ENCODE data around the gene ADGRD1.

The ADGRD1 gene

DNA sequence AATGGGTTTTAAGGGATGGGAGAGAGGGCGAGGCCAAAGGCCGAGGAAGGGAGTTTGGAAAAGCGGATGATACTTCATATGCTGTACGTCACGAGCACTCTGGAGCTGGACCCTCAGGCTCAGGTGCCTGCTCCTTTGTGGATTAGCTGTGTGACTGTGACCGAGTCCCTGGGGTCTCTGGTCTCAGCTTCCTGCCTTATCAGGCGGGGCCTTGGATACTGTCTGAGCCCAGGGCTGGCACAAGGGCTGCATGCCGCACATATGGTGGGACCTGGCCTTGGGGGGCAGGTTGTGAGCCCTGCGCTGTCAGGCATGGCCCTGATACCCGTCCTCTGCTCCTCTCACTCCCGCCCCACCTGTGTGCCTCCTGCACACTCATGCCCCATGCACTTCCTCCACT is 95.3 kb downstream of the ADGRD1 start:
- peaks cover 39% of the 10 kb centered on the region for H3K27me3 Mint-ChIP-seq

DNA sequence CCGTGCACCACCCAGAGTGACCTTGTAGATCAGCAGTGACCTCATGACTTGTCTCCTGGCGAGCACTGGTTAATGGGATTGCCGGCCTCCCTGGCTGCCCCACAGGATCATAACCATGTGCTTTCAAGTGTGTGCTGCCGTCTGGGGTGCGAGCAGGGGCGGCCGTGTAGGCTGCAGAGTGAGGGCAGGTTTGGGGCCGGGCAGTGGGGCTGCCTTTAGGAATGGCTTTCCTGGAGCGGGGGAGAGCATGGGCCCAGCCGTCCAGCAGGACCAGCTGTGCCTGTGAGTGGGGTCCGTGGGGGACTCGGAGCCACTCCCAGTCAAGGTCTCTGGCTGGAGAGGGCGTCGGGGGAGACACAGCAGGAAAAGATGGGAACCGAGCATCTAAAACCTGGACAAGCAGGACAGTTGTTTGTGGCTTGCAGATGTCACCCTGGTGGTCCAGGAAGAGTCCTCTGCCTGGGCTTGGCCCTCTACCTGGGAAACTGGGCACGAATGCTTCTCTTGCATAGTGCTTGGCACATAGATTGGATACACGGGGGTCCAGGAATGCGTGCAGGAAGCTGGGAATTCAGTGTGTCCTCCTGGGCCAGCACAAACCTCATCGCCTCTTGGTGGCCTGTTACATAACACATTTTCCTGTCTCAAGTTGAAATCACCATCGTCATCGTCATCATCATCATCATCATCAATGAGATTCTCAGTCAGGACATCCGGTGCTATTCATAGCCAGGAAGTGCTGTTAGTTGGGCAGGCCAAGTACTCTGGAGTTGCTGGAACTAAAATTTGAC is 96.0 kb downstream of the ADGRD1 start:
- H3K27me3 Mint-ChIP-seq: peaks cover 43% of the 10 kb centered on the region
- no peaks in the 10 kb centered on the region for H3K36me3 Mint-ChIP-seq
- no peak overlapping the region for H3K4me3 Mint-ChIP-seq
- peaks cover 3% of the 10 kb centered on the region for H3K9me3 Mint-ChIP-seq
- ATAC-seq: no peak
- no peaks in the 10 kb centered on the region for H3K4me1 Mint-ChIP-seq
- no peak overlapping the region for H3K27ac Mint-ChIP-seq

More for the DNA sequence above, 95.3 kb downstream of the ADGRD1 start:
- H3K36me3 Mint-ChIP-seq: no peaks in the 10 kb centered on the region
- H3K4me1 Mint-ChIP-seq: no peaks in the 10 kb centered on the region
- no peak for ATAC-seq
- H3K27ac Mint-ChIP-seq: no peak overlapping the region
- no peak overlapping the region for H3K4me3 Mint-ChIP-seq
- H3K9me3 Mint-ChIP-seq: peaks cover 3% of the 10 kb centered on the region

DNA sequence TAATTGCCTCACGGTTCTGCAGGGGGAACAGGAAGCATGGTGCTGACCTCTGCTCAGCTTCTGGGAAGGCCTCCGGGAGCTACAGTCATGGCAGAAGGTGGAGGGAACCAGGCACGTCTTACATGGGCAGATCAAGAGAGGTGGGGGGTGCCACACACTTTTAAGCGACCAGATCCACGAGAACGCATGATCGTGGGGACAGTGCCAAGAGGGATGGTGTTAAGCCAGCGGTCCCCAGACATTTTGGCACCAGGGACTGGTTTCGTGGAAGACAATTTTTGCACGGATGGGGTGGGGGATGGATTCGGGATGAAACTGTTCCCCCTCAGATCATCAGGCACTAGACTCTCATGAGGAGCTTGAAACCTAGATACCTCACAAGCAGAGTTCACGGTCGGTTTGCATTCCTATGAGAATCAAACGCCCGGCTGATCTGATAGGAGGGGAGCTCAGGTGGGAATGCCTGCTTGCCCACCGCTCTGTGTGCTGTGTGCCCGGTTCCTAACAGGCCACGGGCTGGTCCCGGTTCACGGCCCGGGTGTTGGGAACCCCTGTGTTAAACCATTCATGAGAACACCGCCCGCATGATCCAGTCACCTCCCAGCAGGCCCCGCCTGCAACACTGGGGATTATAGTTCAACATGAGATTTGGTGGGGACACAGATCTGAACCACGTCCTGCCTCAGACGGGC is 96.9 kb downstream of the ADGRD1 start:
- no peak overlapping the region for H3K4me3 Mint-ChIP-seq
- H3K4me1 Mint-ChIP-seq: no peaks in the 10 kb centered on the region
- peaks cover 47% of the 10 kb centered on the region for H3K27me3 Mint-ChIP-seq
- H3K9me3 Mint-ChIP-seq: peaks cover 3% of the 10 kb centered on the region
- no peak overlapping the region for H3K27ac Mint-ChIP-seq
- H3K36me3 Mint-ChIP-seq: no peaks in the 10 kb centered on the region
- no peak for ATAC-seq

DNA sequence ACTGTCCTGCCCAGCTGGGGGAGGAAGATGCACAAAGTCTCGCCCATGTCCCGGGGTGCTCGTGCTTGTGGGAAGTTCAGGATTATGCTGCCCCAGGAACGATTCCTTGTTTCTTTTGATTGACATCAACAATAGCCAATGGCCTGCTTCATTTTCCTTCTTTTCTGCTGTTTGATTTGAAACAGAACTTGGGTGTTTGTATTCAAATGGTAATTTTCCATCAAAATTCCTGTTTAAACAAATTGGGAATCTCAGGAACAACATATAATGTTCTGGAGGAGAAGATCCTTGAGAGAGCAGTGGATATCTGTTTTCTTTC is 97.4 kb downstream of the ADGRD1 start:
- Mint-ChIP-seq H3K27ac (no peak overlapping the region), H3K36me3 (no peaks in the 10 kb centered on the region), H3K9me3 (peaks cover 3% of the 10 kb centered on the region), H3K4me1 (no peaks in the 10 kb centered on the region), H3K4me3 (no peak overlapping the region), H3K27me3 (peaks cover 47% of the 10 kb centered on the region)
- ATAC-seq: no peak

DNA sequence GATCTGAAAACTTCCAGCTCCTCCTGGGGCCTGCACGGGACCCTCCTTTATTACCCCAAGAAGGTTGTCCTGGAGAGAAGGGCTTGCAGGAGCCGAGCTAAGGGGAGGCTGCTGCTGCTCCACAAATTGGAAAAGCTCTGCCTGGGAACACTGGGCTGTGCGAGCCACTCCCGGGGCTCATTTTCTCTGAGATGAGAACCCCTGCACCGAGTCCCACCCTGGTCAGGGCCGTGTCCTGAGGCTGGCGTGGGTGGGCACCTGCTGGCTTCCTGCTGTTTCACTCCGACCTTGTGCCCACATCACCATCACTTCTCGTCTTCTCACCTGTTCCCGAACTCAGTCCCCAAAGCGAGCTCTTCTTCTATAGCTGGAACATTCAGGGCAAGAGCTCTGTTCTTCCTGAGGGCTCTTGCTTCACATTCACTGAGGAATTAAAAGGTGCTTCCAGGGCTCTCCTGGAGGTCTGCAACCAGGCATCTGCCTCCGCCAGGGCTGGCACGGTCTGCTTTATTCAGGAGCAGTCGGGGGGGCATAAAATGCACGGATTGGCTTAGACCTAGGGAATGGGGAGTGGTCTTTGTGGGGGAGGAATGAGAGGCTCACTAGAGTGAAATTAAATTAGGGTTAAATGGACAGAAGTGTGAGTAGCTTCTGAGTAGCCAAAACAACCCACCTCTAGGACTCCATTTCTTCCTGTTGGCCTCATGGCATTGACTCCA is 98.5 kb downstream of the ADGRD1 start:
- H3K27ac Mint-ChIP-seq: no peak overlapping the region
- H3K4me1 Mint-ChIP-seq: no peaks in the 10 kb centered on the region
- H3K36me3 Mint-ChIP-seq: no peaks in the 10 kb centered on the region
- peaks cover 6% of the 10 kb centered on the region for H3K9me3 Mint-ChIP-seq
- no peak for ATAC-seq
- H3K27me3 Mint-ChIP-seq: peaks cover 50% of the 10 kb centered on the region
- no peak overlapping the region for H3K4me3 Mint-ChIP-seq

- no peaks in the 10 kb centered on the region for H3K36me3 Mint-ChIP-seq
- no peaks in the 10 kb centered on the region for H3K4me1 Mint-ChIP-seq
- peaks cover 51% of the 10 kb centered on the region for H3K27me3 Mint-ChIP-seq
- no peak for ATAC-seq
- peaks cover 6% of the 10 kb centered on the region for H3K9me3 Mint-ChIP-seq
- no peak overlapping the region for H3K4me3 Mint-ChIP-seq
- no peak overlapping the region for H3K27ac Mint-ChIP-seq
Measured at GRCh38 chr12:131052929-131053328, 99.2 kb downstream of the ADGRD1 start.

DNA sequence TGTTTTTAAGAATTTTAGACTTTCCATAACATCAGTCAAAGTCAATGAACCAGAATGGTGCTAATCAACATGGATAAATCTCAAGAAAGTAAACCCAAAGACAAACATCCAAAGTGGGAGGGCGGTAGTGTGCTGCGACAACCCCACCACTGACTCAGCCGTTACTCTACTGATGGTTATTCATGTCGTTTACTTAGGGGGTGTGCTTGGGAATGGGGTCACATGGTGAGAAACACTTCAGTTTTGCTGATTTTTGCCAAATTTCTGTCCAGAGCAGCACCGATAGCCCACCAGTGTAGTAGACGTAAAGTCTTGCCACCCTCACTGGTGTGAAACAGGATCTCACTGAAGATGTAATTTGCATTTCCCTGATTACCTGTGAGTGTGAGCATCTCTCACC is 99.9 kb downstream of the ADGRD1 start:
- Mint-ChIP-seq H3K4me1 (no peaks in the 10 kb centered on the region), H3K27me3 (peaks cover 52% of the 10 kb centered on the region), H3K9me3 (peaks cover 6% of the 10 kb centered on the region), H3K4me3 (no peak overlapping the region), H3K36me3 (no peaks in the 10 kb centered on the region), H3K27ac (no peak overlapping the region)
- no peak for ATAC-seq

GRCh38 chr12:131054345-131055092 is 100.8 kb downstream of the ADGRD1 start:
- ATAC-seq: no peak
- Mint-ChIP-seq H3K4me3 (no peak overlapping the region), H3K4me1 (no peaks in the 10 kb centered on the region), H3K9me3 (peaks cover 6% of the 10 kb centered on the region), H3K27ac (no peak overlapping the region), H3K27me3 (peaks cover 54% of the 10 kb centered on the region), H3K36me3 (no peaks in the 10 kb centered on the region)

DNA sequence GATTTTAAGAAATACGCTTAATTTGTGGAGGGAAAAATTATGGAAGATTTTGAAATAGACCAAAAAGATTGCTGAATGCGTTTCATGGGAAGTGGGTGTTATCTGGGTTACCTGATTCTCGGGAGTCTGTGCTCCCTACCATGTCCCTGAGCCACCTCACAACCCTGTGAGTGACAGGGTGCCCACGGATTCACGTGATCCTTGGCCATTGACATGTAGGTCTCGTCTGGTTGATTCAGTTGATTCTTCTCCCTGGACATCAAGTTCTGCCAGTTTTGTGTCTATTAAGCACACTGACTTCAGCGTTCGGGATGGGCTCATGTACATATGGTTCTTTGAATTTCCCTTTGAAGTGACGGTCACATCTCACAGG is 101.4 kb downstream of the ADGRD1 start:
- Mint-ChIP-seq H3K36me3 (no peaks in the 10 kb centered on the region), H3K27me3 (peaks cover 57% of the 10 kb centered on the region), H3K9me3 (peaks cover 6% of the 10 kb centered on the region), H3K4me1 (no peaks in the 10 kb centered on the region), H3K27ac (no peak overlapping the region), H3K4me3 (no peak overlapping the region)
- no peak for ATAC-seq

- Mint-ChIP-seq H3K27ac (no peak overlapping the region), H3K36me3 (no peaks in the 10 kb centered on the region), H3K9me3 (peaks cover 3% of the 10 kb centered on the region), H3K4me3 (no peak overlapping the region), H3K4me1 (no peaks in the 10 kb centered on the region), H3K27me3 (peaks cover 57% of the 10 kb centered on the region)
- no peak for ATAC-seq
Measured at GRCh38 chr12:131055596-131056233, 102.0 kb downstream of the ADGRD1 start.

- no peaks in the 10 kb centered on the region for H3K4me1 Mint-ChIP-seq
- peaks cover 3% of the 10 kb centered on the region for H3K9me3 Mint-ChIP-seq
- peaks cover 63% of the 10 kb centered on the region for H3K27me3 Mint-ChIP-seq
- no peaks in the 10 kb centered on the region for H3K36me3 Mint-ChIP-seq
- no peak overlapping the region for H3K4me3 Mint-ChIP-seq
- no peak overlapping the region for H3K27ac Mint-ChIP-seq
- no peak for ATAC-seq
Measured at GRCh38 chr12:131056626-131057025, 102.9 kb downstream of the ADGRD1 start.

- ATAC-seq: no peak
Measured at GRCh38 chr12:131057211-131057721, 103.6 kb downstream of the ADGRD1 start.

DNA sequence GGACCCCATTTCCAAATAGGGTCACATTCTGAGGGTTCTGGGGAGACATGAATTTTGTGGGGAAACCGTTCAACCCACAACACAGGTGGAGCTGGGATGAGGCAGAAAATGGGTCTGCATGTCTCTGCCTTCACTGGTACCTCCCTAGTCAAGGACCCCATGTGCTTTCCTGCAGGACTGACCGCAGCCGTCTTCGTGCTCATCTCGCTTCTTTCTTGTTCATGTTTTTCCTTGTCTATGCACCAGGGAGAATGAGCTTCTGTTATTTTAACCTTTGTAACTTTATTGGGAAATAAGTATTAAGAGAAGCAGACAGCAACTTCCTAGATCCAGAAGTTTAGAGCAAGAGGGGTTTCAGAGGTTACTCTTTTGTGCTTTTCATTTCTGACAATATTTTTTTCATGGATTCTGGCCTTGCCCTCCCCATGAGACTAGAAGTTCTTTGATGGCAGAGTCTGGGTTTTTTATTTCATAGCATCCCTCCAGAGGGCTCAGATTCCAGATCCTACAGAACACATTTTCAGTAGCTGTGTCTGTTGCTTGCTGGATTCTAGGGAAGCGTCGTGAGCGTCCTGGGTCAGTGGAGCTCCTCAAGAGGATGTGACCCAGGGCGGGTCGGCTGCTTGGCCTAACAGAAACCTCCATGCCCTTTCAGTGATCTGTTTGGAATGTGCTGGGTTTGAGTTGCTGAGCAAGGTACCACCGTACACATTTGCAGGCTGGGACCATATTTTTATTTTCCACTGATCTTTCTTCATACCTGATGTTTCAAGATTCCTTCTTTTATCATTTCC is 104.2 kb downstream of the ADGRD1 start:
- no peak overlapping the region for H3K27ac Mint-ChIP-seq
- H3K27me3 Mint-ChIP-seq: peaks cover 65% of the 10 kb centered on the region
- H3K4me3 Mint-ChIP-seq: no peak overlapping the region
- no peak for ATAC-seq
- H3K4me1 Mint-ChIP-seq: no peaks in the 10 kb centered on the region
- H3K36me3 Mint-ChIP-seq: no peaks in the 10 kb centered on the region
- H3K9me3 Mint-ChIP-seq: peaks cover 3% of the 10 kb centered on the region

More at GRCh38 chr12:131057211-131057721, 103.6 kb downstream of the ADGRD1 start:
- Mint-ChIP-seq H3K4me3 (no peak overlapping the region), H3K36me3 (no peaks in the 10 kb centered on the region), H3K4me1 (no peaks in the 10 kb centered on the region), H3K27ac (no peak overlapping the region), H3K27me3 (peaks cover 65% of the 10 kb centered on the region), H3K9me3 (peaks cover 3% of the 10 kb centered on the region)

DNA sequence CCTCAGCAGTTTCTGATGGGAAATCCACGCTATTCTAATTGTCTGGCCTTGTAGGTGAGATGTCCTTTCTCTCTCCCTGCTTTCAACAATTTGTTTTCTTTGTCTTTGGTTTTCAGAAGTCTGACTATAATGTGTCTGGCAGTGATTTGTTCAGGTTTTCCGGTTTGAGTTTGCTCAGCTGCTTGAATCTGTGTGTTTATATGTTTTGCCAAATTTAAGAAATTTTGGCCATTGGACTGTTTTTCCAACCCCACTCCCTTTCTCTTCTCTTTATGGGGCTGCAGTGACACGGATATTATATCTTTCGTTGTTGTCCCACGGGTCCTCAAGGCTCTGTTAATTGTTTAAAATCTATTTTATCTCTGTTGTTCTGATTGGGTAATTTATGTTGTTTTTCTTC is 105.0 kb downstream of the ADGRD1 start:
- peaks cover 3% of the 10 kb centered on the region for H3K9me3 Mint-ChIP-seq
- H3K36me3 Mint-ChIP-seq: no peaks in the 10 kb centered on the region
- H3K4me3 Mint-ChIP-seq: no peak overlapping the region
- ATAC-seq: no peak
- no peak overlapping the region for H3K27ac Mint-ChIP-seq
- H3K4me1 Mint-ChIP-seq: no peaks in the 10 kb centered on the region
- peaks cover 70% of the 10 kb centered on the region for H3K27me3 Mint-ChIP-seq
